ENCODE results near the gene HECTD4. TPM values are rescaled to one million over a fixed set of nuclear protein-coding genes. Genes with fewer than 3 reads are reported as not detected.

HECTD4 gene
- total RNA-seq, 2 experiments from 2014 or later = 34.5 to 62.4 TPM

- Histone ChIP-seq H3K36me3 (ENCODE audit: insufficient read depth, low read length) (peaks cover 47% of the 10 kb centered on the region), H3K9me3 (ENCODE audit: low read length) (no peaks in the 10 kb centered on the region), H3K4me1 (ENCODE audit: insufficient read depth, low read length, poor library complexity, severe bottlenecking) (no peaks in the 10 kb centered on the region), H3K4me2 (ENCODE audit: low read length) (no peak overlapping the region), H3K4me3 (ENCODE audit: low read depth, low read length, poor library complexity, severe bottlenecking) (no peak overlapping the region), H3K9me2 (ENCODE audit: insufficient read depth, low read length) (no peaks in the 10 kb centered on the region), H2AFZ (ENCODE audit: low read length) (no peak overlapping the region), H3K27ac (ENCODE audit: low read depth, low read length, poor library complexity, severe bottlenecking) (no peak overlapping the region), H3K79me2 (ENCODE audit: insufficient read depth, low read depth, low read length) (no peaks in the 10 kb centered on the region), H4K20me1 (ENCODE audit: insufficient read depth, low read length) (no peaks in the 10 kb centered on the region)
- no TSS peak for BruUV-seq (replicated peaks)
- intact Hi-C loops (cut with micrococcal nuclease; ENCODE audit: unreplicated experiment) = no loop called here
- ChIA-PET CTCF (ENCODE audit: unreplicated experiment) (no interaction called here), POLR2A (no interaction called here)
- no peak for DNase-seq (ENCODE audit: low spot score)
- no peak for TF ChIP-seq EZH2phosphoT487 (IDR thresholded peaks at IDR 0.05; ENCODE audit: borderline replicate concordance, low read depth, low read length)
- no peak; the same call in 1 of the 2 replicates for TF ChIP-seq CTCF (conservative IDR thresholded peaks at IDR 0.05; ENCODE audit: low read length)
Observed at GRCh38 chr12:112261559-112261958, 120.7 kb downstream of the HECTD4 start.

GRCh38 chr12:112258926-112259325 is 123.3 kb downstream of the HECTD4 start:
- DNase-seq (ENCODE audit: low spot score) = no peak
- H3K4me1 ChIP-seq (ENCODE audit: insufficient read depth, low read length, poor library complexity, severe bottlenecking) = no peaks in the 10 kb centered on the region
- ChIA-PET POLR2A (interaction anchor here (0.6 kb wide), 3 partner anchors 15 to 54 kb away, joined by 3 to 4 read pairs (median 3); no protein-coding TSS in a partner anchor), CTCF (ENCODE audit: unreplicated experiment) (no interaction called here)
- no peak overlapping the region for H3K4me2 ChIP-seq (ENCODE audit: low read length)
- no peaks in the 10 kb centered on the region for H3K9me2 ChIP-seq (ENCODE audit: insufficient read depth, low read length)
- H3K79me2 ChIP-seq (ENCODE audit: insufficient read depth, low read depth, low read length) = no peaks in the 10 kb centered on the region
- no peak overlapping the region for H2AFZ ChIP-seq (ENCODE audit: low read length)
- H3K4me3 ChIP-seq (ENCODE audit: low read depth, low read length, poor library complexity, severe bottlenecking) = no peak overlapping the region
- H3K27ac ChIP-seq (ENCODE audit: low read depth, low read length, poor library complexity, severe bottlenecking) = no peak overlapping the region
- TF ChIP-seq EZH2phosphoT487 (IDR thresholded peaks at IDR 0.05; ENCODE audit: borderline replicate concordance, low read depth, low read length) = no peak
- no peak for TF ChIP-seq CTCF (conservative IDR thresholded peaks at IDR 0.05; ENCODE audit: low read length)
- no TSS peak for BruUV-seq (replicated peaks)
- no peaks in the 10 kb centered on the region for H4K20me1 ChIP-seq (ENCODE audit: insufficient read depth, low read length)
- H3K9me3 ChIP-seq (ENCODE audit: low read length) = no peaks in the 10 kb centered on the region
- intact Hi-C loops (cut with micrococcal nuclease; ENCODE audit: unreplicated experiment) = no loop called here
- H3K36me3 ChIP-seq (ENCODE audit: insufficient read depth, low read length) = peaks cover 48% of the 10 kb centered on the region

- Histone ChIP-seq H3K4me2 (ENCODE audit: low read length) (no peak overlapping the region), H3K79me2 (ENCODE audit: insufficient read depth, low read depth, low read length) (no peaks in the 10 kb centered on the region), H4K20me1 (ENCODE audit: insufficient read depth, low read length) (no peaks in the 10 kb centered on the region), H3K36me3 (ENCODE audit: insufficient read depth, low read length) (peaks cover 60% of the 10 kb centered on the region), H3K4me1 (ENCODE audit: insufficient read depth, low read length, poor library complexity, severe bottlenecking) (no peaks in the 10 kb centered on the region), H3K27ac (ENCODE audit: low read depth, low read length, poor library complexity, severe bottlenecking) (no peak overlapping the region), H3K9me3 (ENCODE audit: low read length) (no peaks in the 10 kb centered on the region), H3K9me2 (ENCODE audit: insufficient read depth, low read length) (no peaks in the 10 kb centered on the region), H2AFZ (ENCODE audit: low read length) (no peak overlapping the region), H3K4me3 (ENCODE audit: low read depth, low read length, poor library complexity, severe bottlenecking) (no peak overlapping the region)
- no peak for DNase-seq (ENCODE audit: low spot score)
- POLR2A ChIA-PET = interaction anchor here (0.6 to 1.2 kb wide), 4 partner anchors 11 to 319 kb away, joined by 3 to 4 read pairs (median 4); no protein-coding TSS in a partner anchor
- no TSS peak for BruUV-seq (replicated peaks)
- no peak for TF ChIP-seq EZH2phosphoT487 (IDR thresholded peaks at IDR 0.05; ENCODE audit: borderline replicate concordance, low read depth, low read length)
- TF ChIP-seq CTCF (conservative IDR thresholded peaks at IDR 0.05; ENCODE audit: low read length) = no peak
- CTCF ChIA-PET (ENCODE audit: unreplicated experiment) = no interaction called here
- intact Hi-C loops (cut with micrococcal nuclease; ENCODE audit: unreplicated experiment) = no loop called here
Observed at GRCh38 chr12:112256780-112257179, 125.5 kb downstream of the HECTD4 start.
